Measurements from ENCODE around the gene SACM1L.
A peak's percentile ranks its signal among the peaks of the same experiment; 100 is the strongest.

SACM1L gene

DNA sequence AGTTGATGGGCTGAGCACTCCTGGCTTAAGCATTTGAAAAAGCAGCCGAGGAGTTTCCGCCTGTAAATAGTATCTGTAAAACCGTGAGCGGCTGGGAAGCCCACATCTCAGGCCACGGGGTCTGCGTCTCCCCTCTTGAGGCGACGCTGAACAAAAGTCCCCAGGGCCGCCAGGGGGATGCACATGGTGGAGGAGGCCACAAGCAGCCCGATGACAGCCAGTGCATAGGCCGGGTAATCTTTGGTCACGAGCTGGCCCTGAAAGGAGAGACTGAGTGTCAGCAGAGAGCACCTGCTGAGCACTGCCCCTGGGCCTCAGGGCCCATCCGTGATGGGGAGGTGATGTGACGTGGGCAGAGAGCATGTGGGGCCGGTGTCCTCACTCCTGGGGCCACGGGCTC lies 69.7 kb downstream of the SACM1L start:
- TF ChIP-seq, protein P1, sequence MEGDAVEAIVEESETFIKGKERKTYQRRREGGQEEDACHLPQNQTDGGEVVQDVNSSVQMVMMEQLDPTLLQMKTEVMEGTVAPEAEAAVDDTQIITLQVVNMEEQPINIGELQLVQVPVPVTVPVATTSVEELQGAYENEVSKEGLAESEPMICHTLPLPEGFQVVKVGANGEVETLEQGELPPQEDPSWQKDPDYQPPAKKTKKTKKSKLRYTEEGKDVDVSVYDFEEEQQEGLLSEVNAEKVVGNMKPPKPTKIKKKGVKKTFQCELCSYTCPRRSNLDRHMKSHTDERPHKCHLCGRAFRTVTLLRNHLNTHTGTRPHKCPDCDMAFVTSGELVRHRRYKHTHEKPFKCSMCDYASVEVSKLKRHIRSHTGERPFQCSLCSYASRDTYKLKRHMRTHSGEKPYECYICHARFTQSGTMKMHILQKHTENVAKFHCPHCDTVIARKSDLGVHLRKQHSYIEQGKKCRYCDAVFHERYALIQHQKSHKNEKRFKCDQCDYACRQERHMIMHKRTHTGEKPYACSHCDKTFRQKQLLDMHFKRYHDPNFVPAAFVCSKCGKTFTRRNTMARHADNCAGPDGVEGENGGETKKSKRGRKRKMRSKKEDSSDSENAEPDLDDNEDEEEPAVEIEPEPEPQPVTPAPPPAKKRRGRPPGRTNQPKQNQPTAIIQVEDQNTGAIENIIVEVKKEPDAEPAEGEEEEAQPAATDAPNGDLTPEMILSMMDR (IDR thresholded peaks at IDR 0.05) = no peak
- Mint-ChIP-seq H3K4me3 (no peak overlapping the region), H3K9me3 (no peaks in the 10 kb centered on the region), H3K4me1 (peaks cover 6% of the 10 kb centered on the region), H3K36me3 (ENCODE audit: low read depth) (no peaks in the 10 kb centered on the region), H3K27me3 (ENCODE audit: low read depth, poor library complexity) (peaks cover 6% of the 10 kb centered on the region), H3K27ac (no peak overlapping the region)
- no peak for DNase-seq

DNA sequence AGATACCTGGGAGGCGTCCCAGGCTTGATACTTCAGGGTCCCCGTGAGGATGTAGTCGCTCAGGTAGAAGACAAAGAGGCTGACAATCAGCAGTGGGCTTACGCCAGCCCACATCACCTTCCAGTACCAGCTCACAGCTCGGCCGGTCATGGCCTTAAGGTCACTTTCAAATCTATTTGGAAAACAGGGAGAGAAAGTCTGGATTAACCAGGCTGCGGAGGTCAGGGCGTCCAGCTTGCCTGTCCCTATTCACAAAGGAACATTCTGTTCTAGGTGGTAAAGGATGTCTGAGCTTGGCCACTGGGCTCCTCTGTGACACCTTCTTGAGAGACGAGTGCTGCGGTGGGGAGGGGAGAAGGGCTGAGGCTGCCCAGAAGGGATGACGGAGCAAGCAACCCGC lies 70.7 kb downstream of the SACM1L start:
- TF ChIP-seq, protein P1 (IDR thresholded peaks at IDR 0.05) = no peak
- H3K4me3 Mint-ChIP-seq = no peak overlapping the region
- H3K9me3 Mint-ChIP-seq = no peaks in the 10 kb centered on the region
- H3K4me1 Mint-ChIP-seq = peaks cover 6% of the 10 kb centered on the region
- no peak for DNase-seq
- H3K27me3 Mint-ChIP-seq (ENCODE audit: low read depth, poor library complexity) = peaks cover 6% of the 10 kb centered on the region
- H3K27ac Mint-ChIP-seq = no peak overlapping the region
- no peaks in the 10 kb centered on the region for H3K36me3 Mint-ChIP-seq (ENCODE audit: low read depth)

DNA sequence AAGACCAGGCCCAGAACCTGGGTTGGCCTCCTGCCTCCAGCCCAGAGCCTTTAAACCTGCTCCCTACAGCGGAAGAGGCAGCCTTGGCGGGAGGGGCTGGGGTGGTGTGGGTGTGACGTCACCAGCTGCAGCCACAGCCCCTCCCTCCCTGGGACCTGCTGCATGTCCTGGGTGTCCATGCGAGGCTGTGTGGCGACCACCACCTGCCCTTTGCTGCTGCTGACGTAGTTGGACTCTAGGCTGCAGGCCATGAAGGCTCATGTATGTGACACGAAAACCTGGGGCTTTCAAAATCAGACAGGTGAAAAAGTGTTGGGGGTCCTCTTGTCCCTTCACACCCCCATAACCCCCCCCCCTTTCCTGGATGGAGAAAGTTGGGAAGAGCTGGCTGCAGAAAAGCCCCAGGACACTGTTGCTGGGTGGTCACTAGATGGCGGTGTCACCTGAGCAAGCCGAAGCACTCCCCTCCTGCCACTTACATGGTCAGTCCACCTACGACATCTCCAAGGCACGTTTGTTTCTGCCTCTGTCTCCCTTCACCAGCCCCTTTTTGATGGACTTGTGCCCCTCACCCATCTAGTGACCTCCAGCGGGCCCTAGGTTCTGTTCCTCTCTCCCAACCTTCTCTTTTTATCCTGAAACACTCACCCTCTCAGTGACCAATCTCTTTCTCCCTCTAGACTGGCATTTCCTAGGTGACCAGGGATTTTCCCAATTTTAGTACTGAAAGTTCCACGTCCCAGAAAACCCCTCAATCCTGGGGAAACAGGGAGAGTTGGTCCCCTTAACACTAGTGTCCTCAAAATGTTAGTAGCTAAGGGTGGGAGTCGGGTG lies 71.9 kb downstream of the SACM1L start:
- Mint-ChIP-seq H3K36me3 (ENCODE audit: low read depth) (no peaks in the 10 kb centered on the region), H3K4me1 (peaks cover 6% of the 10 kb centered on the region), H3K4me3 (no peak overlapping the region), H3K9me3 (no peaks in the 10 kb centered on the region), H3K27me3 (ENCODE audit: low read depth, poor library complexity) (peaks cover 6% of the 10 kb centered on the region), H3K27ac (no peak overlapping the region)
- TF ChIP-seq, protein P1 (IDR thresholded peaks at IDR 0.05) = peak; percentile 53
- DNase-seq = peak; percentile 64

DNA sequence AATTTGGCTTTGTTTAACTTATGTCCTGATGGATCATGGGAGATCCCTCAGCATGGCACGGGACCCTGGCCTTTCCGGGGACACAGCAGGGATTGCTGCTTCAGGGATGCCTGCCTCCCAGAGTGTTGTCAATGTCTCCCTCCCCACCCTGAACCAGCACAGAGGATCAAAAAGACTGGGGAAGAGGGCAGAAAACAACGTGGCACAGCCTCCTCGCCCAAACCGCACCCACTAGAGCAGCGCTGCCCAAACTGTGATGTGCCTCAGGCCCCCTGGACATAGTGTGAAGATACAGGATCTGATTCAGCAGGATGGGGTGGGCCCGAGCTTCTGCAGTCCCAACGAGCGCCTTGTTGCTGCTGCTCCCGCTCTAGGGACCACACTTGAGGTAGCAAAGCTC lies 72.6 kb downstream of the SACM1L start:
- Mint-ChIP-seq H3K36me3 (ENCODE audit: low read depth) (no peaks in the 10 kb centered on the region), H3K9me3 (peaks cover 6% of the 10 kb centered on the region), H3K4me1 (peaks cover 6% of the 10 kb centered on the region), H3K4me3 (no peak overlapping the region), H3K27ac (no peak overlapping the region), H3K27me3 (ENCODE audit: low read depth, poor library complexity) (peaks cover 6% of the 10 kb centered on the region)
- TF ChIP-seq, protein P1 (IDR thresholded peaks at IDR 0.05) = no peak
- no peak for DNase-seq

DNA sequence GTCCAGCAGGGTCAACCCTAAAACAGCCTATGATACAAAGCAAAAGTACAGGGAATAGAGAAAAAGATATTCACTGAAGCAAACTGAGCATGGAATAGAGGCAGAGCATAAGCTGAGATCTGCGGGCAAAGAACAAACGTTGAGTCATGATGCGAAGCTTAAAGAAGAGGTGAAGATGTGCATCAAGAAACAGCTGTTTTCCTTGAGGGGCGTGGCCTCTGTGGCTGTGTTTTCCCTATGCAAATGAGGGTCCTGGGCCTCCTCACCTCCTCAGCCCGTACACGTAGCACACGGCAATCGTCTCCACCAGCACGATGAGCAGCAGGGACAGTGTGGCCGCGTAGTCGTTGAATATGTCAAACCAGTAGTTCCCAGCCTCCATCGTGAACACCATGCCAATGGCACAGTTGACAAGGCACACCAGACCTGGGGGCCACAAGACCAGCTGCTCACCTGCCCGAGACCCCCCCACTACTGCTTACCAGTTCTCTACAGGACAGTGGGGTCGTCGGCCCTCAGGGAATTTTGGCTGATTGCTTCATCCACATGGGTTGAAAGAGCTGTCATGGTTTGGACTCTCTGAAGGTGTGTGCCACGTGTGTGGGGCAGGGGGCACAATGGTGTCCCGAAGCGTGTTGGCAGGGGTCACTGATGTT lies 73.6 kb downstream of the SACM1L start:
- Mint-ChIP-seq H3K4me3 (no peak overlapping the region), H3K9me3 (peaks cover 13% of the 10 kb centered on the region), H3K27me3 (ENCODE audit: low read depth, poor library complexity) (peaks cover 9% of the 10 kb centered on the region), H3K27ac (no peak overlapping the region), H3K36me3 (ENCODE audit: low read depth) (no peaks in the 10 kb centered on the region), H3K4me1 (peaks cover 6% of the 10 kb centered on the region)
- TF ChIP-seq, protein P1 (IDR thresholded peaks at IDR 0.05) = no peak
- no peak for DNase-seq

Data from nephron progenitor cell (in vitro differentiated cells).